GM12873 (cell line): Measurements from ENCODE around the gene IGDCC3.

Experiments
- TF ChIP-seq, protein P1 (sequence below): IDR thresholded peaks from 2 replicates; pipeline ENCODE4 v1.5.1; 2012; ENCODE audit warnings: low read depth, mild to moderate bottlenecking, moderate library complexity, low read length, control low read depth; ENCODE audit not compliant: insufficient read depth; ENCODE audit errors: missing control alignments

Gene IGDCC3

DNA sequence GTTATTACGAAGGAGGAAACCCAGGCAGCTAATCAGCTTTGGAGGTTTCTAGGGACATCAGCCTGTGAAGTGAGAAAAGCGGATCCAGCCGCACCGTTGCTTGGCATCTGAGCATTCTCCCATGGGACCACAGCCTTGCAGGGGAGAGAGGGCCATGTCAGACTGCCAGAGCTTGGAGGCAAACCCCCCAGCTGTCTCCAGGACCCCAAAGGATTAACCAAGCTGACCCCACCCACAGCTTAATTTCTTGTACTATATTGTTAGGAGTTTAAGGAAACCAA is 5.1 kb downstream of the IGDCC3 start:
- TF ChIP-seq, protein P1, sequence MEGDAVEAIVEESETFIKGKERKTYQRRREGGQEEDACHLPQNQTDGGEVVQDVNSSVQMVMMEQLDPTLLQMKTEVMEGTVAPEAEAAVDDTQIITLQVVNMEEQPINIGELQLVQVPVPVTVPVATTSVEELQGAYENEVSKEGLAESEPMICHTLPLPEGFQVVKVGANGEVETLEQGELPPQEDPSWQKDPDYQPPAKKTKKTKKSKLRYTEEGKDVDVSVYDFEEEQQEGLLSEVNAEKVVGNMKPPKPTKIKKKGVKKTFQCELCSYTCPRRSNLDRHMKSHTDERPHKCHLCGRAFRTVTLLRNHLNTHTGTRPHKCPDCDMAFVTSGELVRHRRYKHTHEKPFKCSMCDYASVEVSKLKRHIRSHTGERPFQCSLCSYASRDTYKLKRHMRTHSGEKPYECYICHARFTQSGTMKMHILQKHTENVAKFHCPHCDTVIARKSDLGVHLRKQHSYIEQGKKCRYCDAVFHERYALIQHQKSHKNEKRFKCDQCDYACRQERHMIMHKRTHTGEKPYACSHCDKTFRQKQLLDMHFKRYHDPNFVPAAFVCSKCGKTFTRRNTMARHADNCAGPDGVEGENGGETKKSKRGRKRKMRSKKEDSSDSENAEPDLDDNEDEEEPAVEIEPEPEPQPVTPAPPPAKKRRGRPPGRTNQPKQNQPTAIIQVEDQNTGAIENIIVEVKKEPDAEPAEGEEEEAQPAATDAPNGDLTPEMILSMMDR, result no peak

DNA sequence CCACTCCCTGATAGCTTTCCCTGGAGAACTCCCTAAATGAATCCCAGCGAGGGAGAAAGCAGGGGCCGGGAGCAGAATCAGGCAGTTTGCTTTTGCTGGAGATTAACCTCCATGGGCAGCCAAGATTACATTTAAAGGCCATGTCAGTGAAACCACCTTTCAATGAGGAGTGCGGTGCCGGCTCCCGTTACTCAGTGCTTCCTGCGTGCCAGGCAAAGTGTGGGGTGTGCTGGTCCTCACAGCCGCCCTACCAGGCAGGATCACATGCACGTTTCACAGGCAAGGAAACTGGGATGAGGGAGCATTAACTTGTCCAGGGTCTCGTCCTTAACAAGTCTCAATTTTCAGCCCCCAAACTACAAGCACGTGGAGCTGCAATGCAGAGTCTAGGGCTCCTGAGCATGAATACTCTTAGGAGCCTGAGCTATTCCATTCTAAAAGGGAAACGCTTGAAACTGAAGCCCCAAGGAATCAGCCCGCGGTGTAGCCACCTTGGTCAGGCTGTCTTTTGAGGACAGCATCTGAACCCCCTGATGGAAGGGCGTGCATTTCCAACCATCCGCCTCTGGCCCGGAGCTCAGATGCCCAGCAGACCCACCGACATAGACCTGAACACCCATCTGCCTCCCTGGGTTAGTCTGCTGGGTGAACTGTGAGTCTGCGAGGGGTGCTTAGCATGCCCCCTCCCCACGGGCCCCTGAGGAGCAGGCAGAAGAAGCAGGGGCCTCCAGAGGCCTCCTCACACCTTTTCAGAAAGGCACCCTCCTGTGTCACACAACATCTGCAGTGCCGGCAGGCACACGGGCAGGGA is 5.6 kb downstream of the IGDCC3 start:
- TF ChIP-seq, protein P1, result no peak

DNA sequence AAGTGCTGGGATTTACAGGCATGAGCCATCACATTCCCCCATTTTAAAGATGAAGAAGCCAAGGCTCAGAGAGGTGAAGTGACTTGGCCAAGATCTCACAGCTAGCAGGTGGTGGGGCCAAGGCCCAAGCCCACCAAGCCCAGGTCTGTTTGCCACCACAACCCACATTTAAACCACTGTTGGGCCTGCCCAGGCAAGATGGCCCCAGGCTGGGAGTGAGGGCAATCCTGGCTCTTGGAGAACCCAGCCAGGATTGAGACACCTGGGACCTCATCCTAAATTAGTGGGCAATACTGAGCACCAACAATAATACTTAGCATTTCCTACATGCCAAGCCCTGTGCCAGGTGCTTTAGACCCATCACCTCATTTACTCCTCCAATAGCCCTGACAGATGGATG is 6.9 kb downstream of the IGDCC3 start:
- TF ChIP-seq, protein P1, result no peak

GRCh38 chr15:65369651-65370050 is 8.2 kb downstream of the IGDCC3 start:
- TF ChIP-seq, protein P1, result no peak

DNA sequence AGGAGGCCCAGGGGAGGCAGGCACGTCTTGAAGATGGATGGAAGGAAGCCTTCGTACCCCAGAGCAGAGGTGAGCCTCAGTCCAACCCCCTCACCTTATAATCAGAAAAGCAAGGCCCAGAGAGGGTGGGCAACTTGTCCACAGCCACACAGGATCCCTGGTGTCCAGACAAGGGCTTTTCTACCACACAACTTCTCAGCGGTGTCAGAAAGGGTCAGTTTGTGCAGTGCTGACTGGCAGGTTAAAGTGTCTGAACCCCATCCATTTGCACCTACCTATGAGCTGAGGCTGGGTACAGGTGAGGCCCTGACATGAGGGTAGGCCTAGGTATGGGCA is 8.6 kb downstream of the IGDCC3 start:
- TF ChIP-seq, protein P1, result no peak

DNA sequence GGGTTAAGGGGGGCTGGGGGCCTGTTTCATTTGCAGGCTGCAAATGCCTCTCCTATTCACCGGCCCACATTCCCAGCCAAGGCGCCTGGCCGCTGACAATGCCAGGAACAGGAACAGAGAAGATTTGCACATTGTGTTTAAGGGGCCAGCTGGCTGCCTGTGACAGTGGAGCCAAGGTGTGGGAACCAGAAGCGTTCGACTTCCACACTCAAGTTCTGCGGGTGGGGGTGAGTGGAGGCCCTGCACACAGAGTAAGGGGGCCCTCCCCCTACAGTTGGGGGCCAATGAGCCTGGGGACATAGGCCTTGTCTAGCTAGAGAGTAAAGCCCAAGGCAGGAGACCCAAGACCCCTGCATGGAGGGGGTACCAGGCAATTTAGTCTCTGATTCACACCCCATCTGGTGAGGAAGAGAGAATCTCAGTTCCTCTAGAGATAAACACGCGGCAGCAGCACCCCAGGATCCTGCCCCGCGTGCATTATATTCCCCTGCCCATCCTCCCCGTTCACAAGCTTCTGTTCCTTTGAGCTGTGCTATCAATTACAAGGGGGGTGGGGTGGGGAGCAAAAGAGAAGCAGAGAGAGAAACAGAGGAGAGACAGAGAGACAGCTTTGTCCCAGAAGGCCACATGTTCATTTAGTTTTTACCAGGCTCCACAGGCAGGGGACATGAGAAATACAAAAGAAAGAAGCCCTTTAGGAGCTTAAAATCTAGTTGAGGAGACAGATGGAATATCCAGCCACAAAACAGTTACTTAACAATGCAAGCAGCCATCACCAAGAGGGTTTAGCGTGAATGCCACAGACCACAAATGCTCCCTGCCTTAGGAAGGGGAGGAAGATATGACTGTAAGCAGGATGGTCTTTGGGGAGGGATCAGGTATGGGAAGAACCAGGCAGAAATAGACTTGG is 9.2 kb downstream of the IGDCC3 start:
- TF ChIP-seq, protein P1, result no peak

- TF ChIP-seq, protein P1, result no peak
Measured at GRCh38 chr15:65366122-65366892, 11.5 kb downstream of the IGDCC3 start.
